HUES64 (cell line): ENCODE results near the gene GLI2.

ENCODE experiments used
- H3K27ac ChIP-seq: 2 replicates; pipeline ENCODE4 v1.7.0; 2013; ENCODE audit warnings: low read depth, low read length, inconsistent platforms
- H3K27me3 ChIP-seq: 2 replicates; pipeline ENCODE4 v1.6.1; 2013; ENCODE audit warnings: mild to moderate bottlenecking, low read length; ENCODE audit not compliant: insufficient read depth
- H3K36me3 ChIP-seq: 2 replicates; pipeline ENCODE4 v1.6.1; 2013; ENCODE audit warnings: mild to moderate bottlenecking, low read length; ENCODE audit not compliant: insufficient read depth
- H3K4me1 ChIP-seq: 2 replicates; pipeline ENCODE4 v1.6.1; 2013; ENCODE audit warnings: mild to moderate bottlenecking, low read length, moderate library complexity; ENCODE audit not compliant: insufficient read depth
- H3K4me3 ChIP-seq: 2 replicates; pipeline ENCODE4 v1.5.1; 2013; ENCODE audit warnings: mild to moderate bottlenecking, low read length, moderate library complexity
- H3K9ac ChIP-seq: 2 replicates; pipeline ENCODE4 v1.6.1; 2013; ENCODE audit warnings: mild to moderate bottlenecking, low read depth, low read length
- H3K9me3 ChIP-seq: 2 replicates; pipeline ENCODE4 v1.6.1; 2013; ENCODE audit warnings: low read depth, low read length; ENCODE audit not compliant: insufficient read depth
- WGBS: fragments of 150-250, 120-280 bp; methylation state at CpG from one replicate; pipeline ENCODE4 v1.1.7; 2013; ENCODE audit warnings: missing lambda C conversion rate; 5-methylcytosine and 5-hydroxymethylcytosine counted together

Gene GLI2

GRCh38 chr2:120767486-120768005, 31.9 kb downstream of the GLI2 start:
- Histone ChIP-seq H3K9ac (no peak overlapping the region), H3K4me1 (peaks cover 49% of the 10 kb centered on the region), H3K27ac (no peak overlapping the region), H3K27me3 (no peaks in the 10 kb centered on the region), H3K4me3 (no peak overlapping the region), H3K9me3 (no peaks in the 10 kb centered on the region), H3K36me3 (no peaks in the 10 kb centered on the region)
- 94% methylated on average over 8 of the region's 10 CpGs for WGBS

- 93% methylated on average over 16 of the region's 17 CpGs for WGBS
- Histone ChIP-seq H3K27me3 (no peaks in the 10 kb centered on the region), H3K9ac (no peak overlapping the region), H3K4me3 (no peak overlapping the region), H3K9me3 (no peaks in the 10 kb centered on the region), H3K36me3 (no peaks in the 10 kb centered on the region), H3K4me1 (peaks cover 57% of the 10 kb centered on the region), H3K27ac (no peak overlapping the region)
Measured at GRCh38 chr2:120768112-120769048, 32.7 kb downstream of the GLI2 start.

- Histone ChIP-seq H3K9ac (no peak overlapping the region), H3K4me1 (peaks cover 60% of the 10 kb centered on the region), H3K36me3 (no peaks in the 10 kb centered on the region), H3K27me3 (no peaks in the 10 kb centered on the region), H3K27ac (no peak overlapping the region), H3K4me3 (no peak overlapping the region), H3K9me3 (no peaks in the 10 kb centered on the region)
- 92% methylated on average over 11 of the region's 11 CpGs for WGBS
Measured at GRCh38 chr2:120769076-120769786, 33.6 kb downstream of the GLI2 start.

- Histone ChIP-seq H3K9me3 (no peaks in the 10 kb centered on the region), H3K4me3 (no peak overlapping the region), H3K27ac (no peak overlapping the region), H3K36me3 (no peaks in the 10 kb centered on the region), H3K9ac (no peak overlapping the region), H3K27me3 (no peaks in the 10 kb centered on the region), H3K4me1 (peaks cover 61% of the 10 kb centered on the region)
- WGBS = 93% methylated on average over 2 of the region's 2 CpGs
Measured at GRCh38 chr2:120769787-120770120, 34.1 kb downstream of the GLI2 start.

GRCh38 chr2:120770176-120770575, 34.5 kb downstream of the GLI2 start:
- H3K4me3 ChIP-seq = no peak overlapping the region
- no peaks in the 10 kb centered on the region for H3K9me3 ChIP-seq
- no peaks in the 10 kb centered on the region for H3K36me3 ChIP-seq
- no peak overlapping the region for H3K27ac ChIP-seq
- H3K27me3 ChIP-seq = no peaks in the 10 kb centered on the region
- H3K4me1 ChIP-seq = peaks cover 57% of the 10 kb centered on the region
- 95% methylated on average over 4 of the region's 4 CpGs for whole genome bisulfite sequencing
- no peak overlapping the region for H3K9ac ChIP-seq

GRCh38 chr2:120770641-120771040, 35.0 kb downstream of the GLI2 start:
- Histone ChIP-seq H3K4me1 (peaks cover 52% of the 10 kb centered on the region), H3K36me3 (no peaks in the 10 kb centered on the region), H3K27me3 (no peaks in the 10 kb centered on the region), H3K27ac (no peak overlapping the region), H3K4me3 (no peak overlapping the region), H3K9ac (no peak overlapping the region), H3K9me3 (no peaks in the 10 kb centered on the region)
- 85% methylated on average over 6 of the region's 6 CpGs for WGBS

GRCh38 chr2:120771111-120771780, 35.6 kb downstream of the GLI2 start:
- Histone ChIP-seq H3K4me3 (no peak overlapping the region), H3K9me3 (no peaks in the 10 kb centered on the region), H3K27ac (no peak overlapping the region), H3K36me3 (no peaks in the 10 kb centered on the region), H3K27me3 (no peaks in the 10 kb centered on the region), H3K4me1 (peaks cover 46% of the 10 kb centered on the region), H3K9ac (no peak overlapping the region)
- 87% methylated on average over 14 of the region's 14 CpGs for WGBS

- peaks cover 41% of the 10 kb centered on the region for H3K4me1 ChIP-seq
- H3K27ac ChIP-seq = no peak overlapping the region
- no peak overlapping the region for H3K4me3 ChIP-seq
- no peaks in the 10 kb centered on the region for H3K36me3 ChIP-seq
- H3K9me3 ChIP-seq = no peaks in the 10 kb centered on the region
- 86% methylated on average over 5 of the region's 5 CpGs for WGBS
- no peaks in the 10 kb centered on the region for H3K27me3 ChIP-seq
- no peak overlapping the region for H3K9ac ChIP-seq
Measured at GRCh38 chr2:120771781-120772208, 36.1 kb downstream of the GLI2 start.

GRCh38 chr2:120772261-120772660, 36.6 kb downstream of the GLI2 start:
- H3K9ac ChIP-seq = no peak overlapping the region
- no peaks in the 10 kb centered on the region for H3K9me3 ChIP-seq
- peaks cover 40% of the 10 kb centered on the region for H3K4me1 ChIP-seq
- H3K27ac ChIP-seq = no peak overlapping the region
- no peak overlapping the region for H3K4me3 ChIP-seq
- H3K27me3 ChIP-seq = no peaks in the 10 kb centered on the region
- H3K36me3 ChIP-seq = no peaks in the 10 kb centered on the region
- WGBS = 79% methylated on average over 4 of the region's 5 CpGs

- H3K4me3 ChIP-seq = no peak overlapping the region
- H3K27me3 ChIP-seq = no peaks in the 10 kb centered on the region
- WGBS = 83% methylated on average over 17 of the region's 17 CpGs
- H3K9me3 ChIP-seq = no peaks in the 10 kb centered on the region
- H3K4me1 ChIP-seq = peaks cover 37% of the 10 kb centered on the region
- no peak overlapping the region for H3K9ac ChIP-seq
- H3K27ac ChIP-seq = no peak overlapping the region
- no peaks in the 10 kb centered on the region for H3K36me3 ChIP-seq
Measured at GRCh38 chr2:120773186-120773800, 37.6 kb downstream of the GLI2 start.
